Measurements from ENCODE around the gene CSF2.

The CSF2 gene

DNA sequence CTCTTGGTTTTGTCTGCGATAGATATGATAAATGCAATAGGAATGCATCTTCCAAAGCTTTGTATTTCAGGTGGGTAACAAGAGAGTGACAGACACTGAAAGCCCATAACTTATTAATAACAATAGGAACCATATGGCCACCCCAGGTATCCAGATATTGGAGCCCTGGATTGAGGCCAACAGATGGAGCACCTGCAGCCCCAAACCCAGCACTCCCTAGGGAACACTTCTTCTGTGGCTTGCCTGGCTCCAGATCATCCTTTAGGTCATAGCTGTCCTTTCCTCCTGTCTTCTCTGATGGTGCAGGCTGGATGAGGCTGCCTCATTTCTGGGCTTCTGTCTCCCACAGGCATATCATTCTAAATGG lies 18.2 kb upstream of the CSF2 start:
- no peak for DNase-seq

DNA sequence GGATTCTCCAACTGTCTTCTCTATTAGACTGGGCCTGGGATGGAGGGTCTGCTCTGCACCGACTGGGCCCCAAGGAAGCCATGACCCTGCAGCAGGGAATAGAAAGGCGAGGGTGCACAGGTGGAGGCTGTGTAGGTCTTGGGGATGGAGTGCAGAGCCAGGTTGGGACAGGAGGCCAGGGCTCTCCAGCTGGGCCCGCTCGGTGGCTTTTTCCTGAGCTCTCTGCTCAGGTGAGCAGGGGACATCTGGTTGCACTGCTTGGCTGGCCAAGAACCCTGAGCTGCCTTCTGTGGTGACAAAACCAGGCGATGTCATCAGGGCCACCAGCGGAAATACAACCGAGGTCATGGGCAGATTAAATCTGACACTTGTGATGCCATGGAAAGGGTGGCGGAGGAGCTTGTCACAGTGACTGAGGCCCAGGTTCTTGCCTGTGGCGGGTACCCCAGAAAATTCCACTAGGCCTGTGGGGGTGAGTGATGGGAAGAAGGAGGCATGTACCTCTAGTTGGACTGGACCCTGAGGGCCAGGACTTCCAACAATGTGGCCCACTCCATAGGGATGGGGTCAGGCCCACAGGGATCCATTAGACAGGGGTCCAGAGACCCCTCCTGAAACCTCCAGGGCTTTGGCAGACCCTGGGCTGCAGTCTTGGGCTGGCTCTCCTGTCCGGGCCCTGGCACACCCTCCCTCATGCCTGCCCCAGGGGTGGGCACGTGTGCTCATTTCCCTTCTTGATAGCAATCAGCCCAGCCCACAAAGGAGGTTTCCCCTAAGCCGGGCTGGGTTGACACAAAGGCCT lies 17.6 kb upstream of the CSF2 start:
- peak in 1 of 2 experiments; percentile 37 for DNase-seq

DNA sequence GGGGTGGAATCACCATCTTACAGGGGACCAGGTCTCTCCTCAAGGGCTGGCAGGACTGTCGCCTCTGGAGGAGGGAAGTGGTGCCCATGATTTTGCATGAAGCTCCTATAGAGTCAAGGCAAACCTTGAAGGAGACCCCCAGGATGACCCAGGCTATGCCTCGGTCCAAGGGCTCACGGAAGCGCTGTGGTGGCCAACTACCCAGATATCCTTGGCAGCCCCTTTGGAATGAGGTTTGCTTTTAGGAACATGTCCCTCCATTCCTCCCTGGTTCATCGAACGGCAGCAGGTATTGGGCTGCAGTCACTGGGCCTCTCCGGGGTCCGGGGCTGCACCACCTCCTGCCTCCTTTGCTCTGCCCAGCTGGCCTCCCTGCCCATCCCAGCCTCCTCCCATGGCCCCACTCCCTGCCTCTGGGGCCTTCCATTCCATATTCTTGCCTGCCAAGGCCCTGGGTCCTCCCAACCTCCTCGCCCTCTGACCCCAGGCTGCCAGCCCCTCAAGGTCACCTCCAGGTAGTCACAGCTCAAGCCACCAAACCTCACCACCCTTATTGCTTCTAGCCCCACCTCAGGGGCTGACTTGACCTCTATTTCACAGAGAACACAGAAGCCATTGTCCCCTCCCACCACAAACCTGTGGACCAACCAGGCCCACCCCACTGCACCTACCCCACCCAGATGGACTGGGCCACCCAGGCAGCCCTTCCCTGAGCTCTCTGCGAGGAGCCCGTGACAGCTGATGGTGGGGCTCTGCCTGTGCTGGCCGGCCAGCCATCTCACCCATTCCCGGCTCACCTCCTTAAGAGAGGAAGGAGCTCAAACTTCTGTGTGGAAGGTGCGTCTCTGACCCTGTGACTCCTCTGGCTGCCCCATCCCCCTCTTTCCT lies 16.7 kb upstream of the CSF2 start:
- peak in 1 of 2 experiments; percentile 2 for DNase-seq

DNA sequence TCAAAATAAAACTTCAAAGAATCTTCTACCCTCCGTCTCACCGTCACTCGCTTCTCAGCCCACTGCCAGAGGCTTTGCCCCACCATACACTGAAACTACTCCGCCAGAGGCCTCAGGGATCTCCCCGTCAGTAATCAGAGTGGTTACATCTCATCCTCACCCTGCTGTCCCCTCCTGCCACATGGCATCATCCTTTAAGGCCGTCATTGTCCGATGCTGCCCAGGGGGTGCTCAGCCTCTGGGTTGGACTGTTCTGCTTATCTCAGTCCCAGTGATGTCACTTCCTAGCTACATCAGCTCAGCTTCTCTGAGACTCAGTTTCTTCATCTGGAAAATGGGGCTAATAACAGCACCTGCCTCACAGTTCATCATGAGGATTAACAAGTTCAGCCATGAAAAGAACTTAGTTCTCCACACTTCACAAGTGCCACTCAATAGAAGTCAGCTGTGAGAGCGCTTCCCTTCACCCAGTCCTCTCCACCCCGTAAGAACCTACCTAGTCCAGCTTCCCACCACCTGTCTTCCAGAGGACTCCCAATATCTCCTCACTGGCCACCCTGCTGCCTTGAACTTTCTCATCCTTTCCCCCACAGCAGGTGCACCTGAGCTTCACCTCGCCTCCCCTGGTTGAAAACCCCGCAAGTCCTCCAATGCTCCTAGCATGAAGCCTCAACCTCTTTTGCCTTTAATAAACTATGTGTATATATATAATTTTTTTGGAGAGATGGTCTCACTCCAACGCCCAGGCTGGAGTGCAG lies 15.9 kb upstream of the CSF2 start:
- peak in 1 of 2 experiments; percentile 2 for DNase-seq

DNA sequence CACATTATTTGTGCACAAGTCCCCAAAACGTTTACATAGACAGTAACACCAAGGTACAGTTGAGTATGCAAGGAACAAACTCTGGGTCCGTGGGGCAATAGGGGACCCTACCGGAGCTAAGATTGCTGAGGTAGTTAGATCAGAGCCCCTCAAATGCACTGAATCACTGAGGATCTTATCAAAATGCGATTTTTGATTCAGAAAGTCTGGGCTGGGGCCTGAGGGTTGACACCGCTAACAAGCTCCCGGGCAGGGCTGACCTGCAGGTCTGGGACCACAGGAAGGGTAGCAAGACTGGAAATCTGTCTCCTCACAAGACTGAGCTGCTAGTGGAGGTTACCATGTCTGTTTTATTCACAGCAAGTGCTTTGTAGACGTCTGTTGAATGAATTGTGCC lies 14.9 kb upstream of the CSF2 start:
- peak in 1 of 2 experiments; percentile 1 for DNase-seq

DNA sequence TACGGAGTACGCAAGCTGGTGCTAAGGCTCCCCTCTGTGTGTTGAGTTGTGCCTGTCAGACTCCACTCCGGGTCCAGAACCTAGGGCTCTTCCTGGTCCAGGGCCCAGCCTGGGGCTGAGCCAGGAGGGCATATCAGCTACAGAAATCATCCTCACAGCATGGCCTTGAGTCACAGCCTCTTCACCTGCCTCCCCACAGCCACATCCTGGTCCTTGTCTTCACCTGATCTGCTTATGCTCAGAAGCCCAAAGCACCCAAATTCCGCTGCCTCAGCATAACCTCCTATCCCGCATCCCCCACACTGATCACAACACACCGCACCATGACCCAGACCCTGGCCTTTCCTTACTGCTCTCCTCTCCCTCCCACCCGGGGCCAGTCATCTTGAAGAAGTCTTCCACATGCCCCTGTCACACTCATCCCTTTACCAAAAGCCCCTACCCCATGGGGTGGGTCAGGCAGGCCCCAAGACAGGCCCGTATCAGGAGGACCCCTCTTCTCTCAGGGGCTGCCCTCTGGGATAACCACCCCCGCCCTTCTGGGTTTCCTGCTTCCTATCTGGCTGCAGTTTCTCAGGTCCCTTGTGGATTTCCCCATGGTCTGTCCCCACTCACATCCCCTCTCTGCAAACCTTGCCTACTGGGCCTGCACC lies 14.4 kb upstream of the CSF2 start:
- DNase-seq = peak in 1 of 2 experiments; percentile 21

DNA sequence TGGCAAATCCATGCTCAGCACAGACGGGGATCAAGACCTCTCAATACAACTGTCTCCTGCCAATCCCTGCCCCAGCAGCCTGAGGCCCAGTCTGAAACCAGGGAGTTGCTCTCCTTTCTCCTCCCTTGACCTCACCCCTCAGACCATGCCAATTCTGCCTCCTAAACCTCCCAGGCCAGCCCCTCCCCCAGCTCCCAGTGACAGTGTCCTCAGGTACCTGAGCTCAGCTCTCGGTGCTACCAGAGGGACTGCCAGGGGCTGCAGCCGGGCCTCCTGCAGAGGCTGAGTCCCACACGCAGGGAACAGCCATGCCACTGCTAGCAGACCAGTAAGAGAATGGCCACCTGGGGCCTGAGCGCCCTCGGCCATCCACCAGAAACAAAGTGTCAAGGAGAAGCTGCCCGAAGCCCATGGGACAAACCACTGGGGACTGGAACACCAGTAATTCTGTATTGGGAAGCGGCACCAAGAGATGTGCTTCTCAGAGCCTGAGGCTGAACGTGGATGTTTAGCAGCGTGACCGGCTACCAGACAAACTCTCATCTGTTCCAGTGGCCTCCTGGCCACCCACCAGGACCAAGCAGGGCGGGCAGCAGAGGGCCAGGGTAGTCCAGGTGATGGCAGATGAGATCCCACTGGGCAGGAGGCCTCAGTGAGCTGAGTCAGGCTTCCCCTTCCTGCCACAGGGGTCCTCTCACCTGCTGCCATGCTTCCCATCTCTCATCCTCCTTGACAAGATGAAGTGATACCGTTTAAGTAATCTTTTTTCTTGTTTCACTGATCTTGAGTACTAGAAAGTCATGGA lies 13.7 kb upstream of the CSF2 start:
- DNase-seq = peak in 1 of 2 experiments; percentile 2

DNA sequence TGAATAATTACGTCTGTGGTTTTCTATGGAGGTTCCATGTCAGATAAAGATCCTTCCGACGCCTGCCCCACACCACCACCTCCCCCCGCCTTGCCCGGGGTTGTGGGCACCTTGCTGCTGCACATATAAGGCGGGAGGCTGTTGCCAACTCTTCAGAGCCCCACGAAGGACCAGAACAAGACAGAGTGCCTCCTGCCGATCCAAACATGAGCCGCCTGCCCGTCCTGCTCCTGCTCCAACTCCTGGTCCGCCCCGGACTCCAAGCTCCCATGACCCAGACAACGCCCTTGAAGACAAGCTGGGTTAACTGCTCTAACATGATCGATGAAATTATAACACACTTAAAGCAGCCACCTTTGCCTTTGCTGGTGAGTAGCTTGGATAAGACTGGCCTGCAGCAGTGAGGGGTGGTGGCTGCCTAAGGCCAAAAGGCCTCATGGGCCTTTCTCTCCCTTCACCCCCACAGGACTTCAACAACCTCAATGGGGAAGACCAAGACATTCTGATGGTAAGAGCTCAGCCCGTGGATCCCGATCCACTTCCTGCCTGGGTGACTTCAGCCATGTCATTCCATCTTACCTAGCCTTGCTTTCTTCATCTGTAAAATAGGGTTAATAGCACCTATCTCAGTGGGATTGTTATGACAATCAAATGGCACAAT lies 13.0 kb upstream of the CSF2 start, which contains the start of gene IL3:
Gene IL3 (plus strand): TSS at position 155 of the 661 bp plus-strand sequence. CDS start 52 bp downstream, at position 207.
- DNase-seq = peak in 1 of 2 experiments; percentile 4

DNA sequence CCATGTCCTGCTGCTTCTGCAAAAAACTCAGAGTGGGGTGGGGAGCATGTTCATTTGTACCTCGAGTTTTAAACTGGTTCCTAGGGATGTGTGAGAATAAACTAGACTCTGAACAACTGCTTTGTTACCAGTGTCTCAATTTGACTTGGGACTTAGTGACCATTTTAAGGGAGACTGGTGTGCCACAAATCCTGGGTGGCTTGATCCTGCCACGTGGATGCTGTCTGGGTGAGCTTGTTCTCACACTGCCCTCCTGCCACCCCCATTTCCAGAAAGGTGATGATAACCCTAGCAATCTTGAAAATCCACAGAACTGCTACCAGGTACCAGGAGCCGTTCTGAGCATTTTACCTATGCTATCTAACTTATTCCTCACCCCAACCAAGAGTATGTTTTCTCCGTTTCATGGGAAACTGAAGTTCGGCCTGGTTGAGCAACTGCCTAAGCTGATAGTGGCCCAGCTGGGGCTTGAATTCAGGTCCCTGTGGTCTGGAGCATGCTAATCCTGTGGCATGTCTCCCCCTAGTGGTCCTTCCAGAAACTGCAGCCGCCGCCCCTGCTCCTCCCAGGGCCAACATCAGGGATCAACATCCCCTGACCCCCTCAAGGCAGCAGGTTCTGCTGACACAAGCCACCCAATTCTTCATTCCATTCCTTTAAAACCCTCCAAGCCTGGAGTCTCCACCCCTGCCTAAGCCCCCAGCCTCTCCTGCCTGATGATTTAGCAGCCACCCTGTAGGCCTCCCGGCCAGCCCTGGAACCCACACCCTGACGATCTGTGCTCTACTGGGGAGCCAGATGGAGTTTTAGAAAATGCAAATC lies 10.3 kb upstream of the CSF2 start:
- peak; percentile 93 to 94 for DNase-seq

DNA sequence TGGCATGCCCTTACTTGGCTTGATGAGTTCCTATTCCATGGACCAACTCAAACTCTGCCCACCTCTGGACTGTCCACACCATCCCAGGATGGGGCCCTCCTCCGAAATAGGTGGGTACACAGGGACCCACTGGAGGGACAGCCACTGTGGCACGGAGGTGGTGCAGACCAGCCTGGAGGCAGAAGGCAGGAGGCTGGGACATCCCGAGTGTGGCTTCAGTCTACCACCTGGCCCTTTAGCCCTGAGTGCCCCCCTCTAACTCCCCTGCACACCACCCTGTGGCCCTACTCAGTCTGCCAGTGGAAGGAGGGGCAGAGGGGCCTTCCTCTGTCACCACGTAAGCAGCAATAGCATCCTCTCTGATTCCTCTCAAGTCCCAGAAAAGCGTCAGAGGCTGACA lies 9.4 kb upstream of the CSF2 start:
- no peak for DNase-seq

DNA sequence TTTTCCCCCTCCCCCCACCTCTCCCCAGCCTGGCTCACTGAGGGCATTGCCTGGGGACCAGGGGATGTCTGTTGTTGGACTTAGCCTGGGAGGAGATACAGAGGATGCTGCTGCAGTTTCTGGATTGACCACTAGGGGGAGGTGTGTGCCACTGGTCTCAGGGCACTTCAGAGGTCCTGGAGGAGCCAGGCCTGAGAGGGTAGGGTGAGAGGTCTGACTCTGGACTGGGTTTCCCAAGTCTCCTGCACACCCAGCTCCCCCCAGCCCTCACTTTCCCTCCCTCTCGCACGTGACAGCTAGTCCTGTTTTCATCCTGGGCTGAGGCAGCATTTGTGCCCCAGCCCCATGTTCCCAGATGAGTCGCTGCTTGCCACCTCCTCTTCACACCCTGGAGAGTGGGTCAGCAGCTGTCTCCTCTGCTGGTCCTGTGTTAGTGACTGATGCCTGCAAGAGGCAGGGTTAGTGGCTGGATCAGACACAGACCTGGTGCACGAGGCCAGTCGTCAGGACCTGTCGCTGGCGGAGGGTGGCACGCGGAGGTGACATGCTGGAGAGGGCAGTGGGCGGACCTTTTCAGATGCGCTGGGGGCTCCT lies 8.8 kb upstream of the CSF2 start:
- DNase-seq = peak; percentile 92 to 94

DNA sequence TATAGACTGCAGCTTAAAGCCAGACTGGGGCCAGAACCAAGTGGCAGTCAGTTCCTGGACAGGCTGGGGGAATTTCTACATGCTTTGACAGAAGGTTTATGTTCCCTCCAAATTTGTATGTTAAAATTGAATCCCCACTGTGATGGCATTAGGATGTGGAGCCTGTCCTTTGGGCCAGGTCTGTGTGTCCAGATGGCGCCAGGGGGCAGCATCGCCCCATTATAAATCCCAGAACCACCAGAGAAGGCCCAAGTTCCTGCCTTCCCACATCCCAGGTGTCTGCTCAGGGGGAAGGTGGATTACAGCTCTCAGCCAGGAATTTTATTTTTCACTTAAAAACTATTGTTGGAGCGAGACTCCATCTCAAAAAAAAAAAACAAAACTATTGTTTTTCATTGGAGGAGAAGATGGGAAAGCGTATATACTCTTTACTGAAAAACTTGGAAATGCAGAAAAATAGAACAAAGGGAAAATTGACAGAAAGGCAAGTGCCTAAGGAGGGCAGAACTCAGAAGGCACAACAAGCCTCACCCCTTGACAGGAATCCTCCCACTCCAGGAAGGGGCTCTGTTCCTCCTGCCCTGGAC lies 8.1 kb upstream of the CSF2 start:
- peak; percentile 73 to 78 for DNase-seq

DNA sequence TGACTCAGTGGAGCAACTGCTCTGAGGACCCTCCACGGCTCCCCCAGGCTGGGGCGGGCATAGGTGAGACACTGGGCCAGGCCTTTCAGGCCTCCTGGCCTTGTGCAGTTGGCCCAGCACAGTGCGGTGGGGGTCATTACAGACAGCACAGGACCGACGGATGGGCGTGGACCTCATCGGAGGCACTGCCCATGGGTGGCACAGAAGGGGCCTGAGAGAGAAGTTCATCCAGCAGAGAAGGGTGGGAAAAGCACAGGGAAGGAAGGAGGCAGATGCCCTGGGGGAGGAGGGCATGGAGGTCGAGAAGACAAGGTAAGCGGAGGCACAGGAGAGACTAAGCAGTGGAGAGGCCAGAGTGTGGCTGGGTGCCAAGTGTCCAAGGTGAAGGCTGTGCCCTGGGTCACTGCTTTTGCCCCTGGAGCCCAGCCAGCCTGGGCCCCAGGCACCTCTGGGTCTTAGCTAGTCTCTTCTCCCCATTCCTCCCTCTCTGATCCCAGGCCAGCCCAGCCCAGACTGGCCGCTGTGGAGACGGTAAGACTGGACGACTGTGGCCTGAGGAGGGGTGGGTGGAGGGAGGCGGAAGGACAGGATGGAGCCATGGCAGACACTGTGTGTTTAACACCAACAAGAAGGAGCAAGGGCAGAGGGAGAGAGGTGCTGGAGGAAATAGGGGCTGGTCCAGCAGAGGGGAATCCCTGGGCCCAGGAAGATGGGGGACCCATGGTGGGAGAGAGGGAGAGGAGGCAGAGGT lies 7.5 kb upstream of the CSF2 start:
- DNase-seq = no peak

DNA sequence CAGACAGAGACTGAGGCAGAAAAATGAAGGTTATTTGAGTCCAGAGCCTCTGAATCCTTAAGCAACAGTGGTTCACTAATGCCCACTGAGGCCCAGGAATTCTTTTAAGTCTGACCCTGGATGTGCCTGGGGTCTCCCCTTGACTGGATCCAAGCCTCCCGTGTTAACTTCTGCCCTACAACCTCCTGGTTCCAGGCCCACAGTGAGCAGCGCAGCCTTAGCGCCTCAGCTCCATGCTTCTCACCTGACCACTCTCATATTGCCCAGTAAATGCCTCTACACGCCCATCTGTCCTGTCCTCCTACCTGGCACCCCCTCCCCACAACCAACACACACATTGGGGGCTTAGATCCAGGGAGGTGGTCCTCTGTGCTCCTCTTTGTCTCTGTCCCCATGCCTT lies 6.7 kb upstream of the CSF2 start:
- DNase-seq = no peak

DNA sequence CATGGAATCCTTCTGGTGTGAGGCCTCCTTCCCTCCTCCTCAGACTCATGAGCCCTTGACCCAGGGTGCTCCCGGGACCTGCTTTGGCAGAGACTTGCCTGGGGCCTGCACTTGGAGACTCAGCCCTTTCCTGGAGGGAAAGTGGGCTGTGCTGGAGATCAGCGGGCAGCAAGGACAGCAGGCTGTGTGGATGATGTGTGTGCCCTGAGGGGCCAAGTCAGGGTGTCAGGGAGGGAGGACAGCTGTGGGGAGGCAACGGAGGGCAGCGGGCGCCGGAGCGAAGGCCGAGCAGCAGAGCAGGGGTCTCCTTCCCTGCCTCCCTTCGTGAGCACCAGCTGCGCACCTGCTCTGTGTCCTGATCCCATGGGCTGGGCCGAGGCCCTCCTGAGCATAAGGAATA lies 6.1 kb upstream of the CSF2 start:
- DNase-seq = no peak

DNA sequence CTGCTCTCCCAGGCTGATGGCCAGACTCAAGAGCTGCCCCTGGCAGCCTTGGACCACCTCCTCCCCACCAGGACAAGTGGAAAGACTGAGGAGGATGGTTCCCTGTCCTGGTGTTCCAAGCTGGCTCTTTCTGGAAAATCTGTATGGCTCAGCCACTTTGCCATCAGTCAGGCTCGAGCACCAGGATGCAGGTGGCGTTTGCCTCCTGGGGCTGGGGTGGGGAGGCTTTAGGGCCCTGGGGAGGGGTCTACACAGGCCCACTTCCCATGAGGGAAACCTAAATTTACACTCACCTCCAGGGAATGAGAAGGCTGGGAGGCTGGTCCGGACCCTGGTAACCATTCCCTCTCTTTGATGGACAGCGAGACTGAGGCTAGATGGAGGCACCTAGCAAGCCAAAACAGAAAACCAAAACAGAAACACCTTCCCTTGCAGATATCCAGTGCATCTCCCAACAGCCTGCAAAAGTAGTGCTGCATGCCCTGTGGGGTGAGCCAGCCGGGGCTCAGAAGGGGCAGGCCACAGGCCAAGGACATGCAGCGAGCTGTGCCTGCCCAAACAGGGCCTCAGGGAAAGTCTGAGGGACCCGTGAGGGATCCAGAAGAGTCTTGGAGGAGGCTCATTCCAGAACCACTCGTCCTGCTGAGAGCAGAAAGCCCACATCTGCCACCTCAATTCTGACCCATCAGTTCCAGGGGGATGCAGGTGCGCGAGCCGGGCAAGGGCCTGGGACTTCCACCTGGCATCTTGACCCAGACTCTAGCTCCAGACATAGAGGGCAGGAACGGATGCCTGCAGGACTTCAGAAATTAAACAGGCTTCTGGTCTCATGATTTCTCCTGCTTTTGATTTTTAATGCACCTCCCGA lies 5.4 kb upstream of the CSF2 start:
- DNase-seq = no peak

DNA sequence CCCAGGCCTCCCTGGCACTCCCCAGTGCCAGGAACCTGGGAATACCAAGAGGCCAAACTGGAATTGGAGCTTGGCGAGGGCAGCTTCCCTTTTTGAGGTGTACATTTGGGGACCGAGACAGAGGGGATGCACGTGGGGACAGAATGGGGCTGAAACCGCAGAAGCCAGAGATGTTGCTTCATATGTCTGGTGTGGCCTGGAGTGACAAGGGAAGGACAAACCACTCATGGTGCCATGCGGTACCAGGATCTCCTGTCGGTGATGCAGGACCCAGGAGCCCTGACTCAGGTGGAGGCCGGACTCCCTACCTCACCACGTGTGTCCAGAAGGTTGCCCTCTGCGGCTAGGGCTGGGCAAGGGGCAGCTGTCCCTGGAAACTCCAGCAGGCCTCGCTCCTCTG lies 4.0 kb upstream of the CSF2 start:
- DNase-seq = no peak

DNA sequence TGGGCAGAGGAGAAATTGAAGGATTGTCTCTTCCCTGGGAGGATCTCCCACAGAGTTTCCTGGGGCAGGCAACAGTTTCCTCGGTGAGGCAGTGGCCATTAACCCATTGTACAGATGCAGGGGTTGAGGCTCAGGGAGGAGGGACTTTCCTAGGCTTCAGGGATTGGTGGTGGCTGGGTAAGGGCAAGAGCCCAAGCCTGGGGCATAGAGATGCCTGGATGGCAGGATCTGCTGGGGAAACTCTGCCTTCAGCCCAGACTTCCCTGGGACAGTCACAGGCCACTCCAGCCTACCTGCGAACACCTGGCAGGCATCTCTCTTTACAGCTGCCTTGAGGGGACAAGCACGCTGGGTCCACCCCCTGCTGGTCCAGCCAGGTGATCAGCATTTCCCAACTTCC lies 3.6 kb upstream of the CSF2 start:
- no peak for DNase-seq
